Gastroesophageal sphincter (tissue), 4 donors: ENCODE measurements around the gene TMCO4. TPM values are rescaled to one million over a fixed set of nuclear protein-coding genes. Genes with fewer than 3 reads are reported as not detected.

Source experiments
- ATAC-seq: fragments of 150-250 bp; one replicate; pipeline ENCODE4 v1.9.1; 2016; ENCODE audit warnings: mild to moderate bottlenecking, moderate library complexity
- H3K27ac ChIP-seq, 4 donors: fragments of 200-600 bp; sonication (generic) in 3 of 4; 1 replicate in 3 of 4; 2 replicates in 1 of 4; pipeline ENCODE4 v1.5.1; 2016 to 2019
- H3K27me3 ChIP-seq: fragments of 200-600 bp; sonication (generic); one replicate; pipeline ENCODE4 v1.5.1; 2019
- H3K36me3 ChIP-seq, 2 donors: fragments of 200-600 bp; sonication (generic); one replicate each; pipeline ENCODE4 v1.5.1; 2019; ENCODE audit warnings: control low read depth in 1 of 2
- H3K4me1 ChIP-seq, 3 donors: fragments of 200-600 bp; sonication (generic); 1 replicate in 2 of 3; 2 replicates in 1 of 3; pipeline ENCODE4 v1.5.1; 2016 to 2019; ENCODE audit warnings: control low read depth in 2 of 3
- H3K4me3 ChIP-seq, 2 donors: fragments of 200-600 bp; sonication (generic); one replicate each; pipeline ENCODE4 v1.5.1; 2019; ENCODE audit warnings: mild to moderate bottlenecking in 1 of 2, moderate library complexity in 1 of 2
- H3K9me3 ChIP-seq, 3 donors: fragments of 200-600 bp; sonication (generic); one replicate each; pipeline ENCODE4 v1.5.1; 2017 to 2019; ENCODE audit warnings: control low read depth in 2 of 3
- CTCF ChIP-seq, 4 experiments: fragments of 200-600 bp in 2 of 4; fragments of 450-650 bp in 2 of 4; sonication (generic) in 1 of 4; IDR thresholded peaks; one replicate each; pipeline ENCODE4 v1.5.1; 2017 to 2019; ENCODE audit warnings: antibody characterized with exemption in 4 of 4, mild to moderate bottlenecking in 2 of 4, moderate library complexity in 2 of 4
- EP300 ChIP-seq: sonication (generic); formaldehyde crosslinking; IDR thresholded peaks from one replicate; pipeline ENCODE4 v1.6.1; 2017; ENCODE audit warnings: antibody characterized with exemption, mild to moderate bottlenecking
- POLR2A ChIP-seq, 2 donors: fragments of 450-650 bp; IDR thresholded peaks; one replicate each; pipeline ENCODE4 v1.6.1; 2017; ENCODE audit warnings: antibody characterized with exemption in 2 of 2, mild to moderate bottlenecking in 2 of 2, moderate library complexity in 1 of 2
- POLR2AphosphoS5 ChIP-seq: sonication (generic); formaldehyde crosslinking; IDR thresholded peaks from one replicate; pipeline ENCODE4 v1.6.1; 2017; ENCODE audit warnings: antibody characterized with exemption
- WGBS, 2 donors: methylation state at CpG; one replicate each; pipeline ENCODE4 v1.1.5; 2018; ENCODE audit warnings: low coverage in 1 of 2; 5-methylcytosine and 5-hydroxymethylcytosine counted together
- total RNA-seq, 4 donors: library from RNA; depleted of rRNA; stranded (reverse); fragments of >200 nt; gene quantifications; one replicate each; pipeline ENCODE4 v1.1.0, GENCODE V29; 2016

TMCO4 gene
- total RNA-seq, 4 donors from 2014 or later = 18.1 to 36.9 (median 24.5) TPM

- Histone ChIP-seq H3K27ac (peak overlapping the region in 3 of 4 donors; percentile 80 to 87 (median 86)), H3K27me3 (no peaks in the 10 kb centered on the region), H3K4me1 (peaks cover 0 to 48% (median 17%) of the 10 kb centered on the region in 3 donors), H3K4me3 (no peak overlapping the region), H3K36me3 (peaks cover 0 to 57% of the 10 kb centered on the region in 2 donors), H3K9me3 (peaks cover 0 to 4% (median 0%) of the 10 kb centered on the region in 3 donors)
- ATAC-seq = no peak
- 33 to 52% methylated on average over 1 to 5 of the region's 5 CpGs for WGBS, 2 donors
- TF ChIP-seq EP300 (no peak), POLR2A (IDR thresholded peaks at IDR 0.05) (no peak), POLR2AphosphoS5 (no peak), CTCF (IDR thresholded peaks at IDR 0.05) (no peak)
Measured at GRCh38 chr1:19738076-19738475, 61.6 kb downstream of the TMCO4 start.

GRCh38 chr1:19737104-19737825, 62.5 kb downstream of the TMCO4 start:
- peaks cover 0 to 4% (median 0%) of the 10 kb centered on the region in 3 donors for H3K9me3 ChIP-seq
- peaks cover 0 to 60% of the 10 kb centered on the region in 2 donors for H3K36me3 ChIP-seq
- H3K4me1 ChIP-seq = peaks cover 0 to 48% (median 17%) of the 10 kb centered on the region in 3 donors
- no peak for TF ChIP-seq POLR2AphosphoS5
- TF ChIP-seq CTCF (IDR thresholded peaks at IDR 0.05) = peak in 1 of 4 experiments; percentile 29
- 71 to 72% methylated on average over 4 of the region's 9 CpGs for WGBS, 2 donors
- no peak overlapping the region for H3K4me3 ChIP-seq
- no peak for ATAC-seq
- H3K27me3 ChIP-seq = no peaks in the 10 kb centered on the region
- H3K27ac ChIP-seq = peak overlapping the region in 3 of 4 donors; percentile 80 to 87 (median 86)

- peak overlapping the region; percentile 80 to 87 (median 83) for H3K27ac ChIP-seq
- peaks cover 0 to 48% (median 17%) of the 10 kb centered on the region in 3 donors for H3K4me1 ChIP-seq
- ATAC-seq = peak; percentile 93
- 16 to 23% methylated on average over 8 to 10 of the region's 10 CpGs for WGBS, 2 donors
- H3K4me3 ChIP-seq = no peak overlapping the region
- H3K27me3 ChIP-seq = no peaks in the 10 kb centered on the region
- TF ChIP-seq POLR2AphosphoS5 = peak; percentile 81
- TF ChIP-seq EP300 = no peak
- TF ChIP-seq CTCF (IDR thresholded peaks at IDR 0.05) = no peak
- TF ChIP-seq POLR2A (IDR thresholded peaks at IDR 0.05) = no peak
- peaks cover 0 to 4% (median 0%) of the 10 kb centered on the region in 3 donors for H3K9me3 ChIP-seq
- H3K36me3 ChIP-seq = peaks cover 0 to 62% of the 10 kb centered on the region in 2 donors
Measured at GRCh38 chr1:19735440-19736127, 64.1 kb downstream of the TMCO4 start.

- Histone ChIP-seq H3K27me3 (no peaks in the 10 kb centered on the region), H3K4me1 (peaks cover 0 to 48% (median 17%) of the 10 kb centered on the region in 3 donors), H3K9me3 (peaks cover 0 to 10% (median 0%) of the 10 kb centered on the region in 3 donors), H3K4me3 (no peak overlapping the region), H3K36me3 (peaks cover 0 to 65% of the 10 kb centered on the region in 2 donors), H3K27ac (peak overlapping the region; percentile 80 to 87 (median 83))
- ATAC-seq = no peak
- 19% methylated on average over 3 of the region's 8 CpGs for WGBS, 2 donors
- TF ChIP-seq EP300 (no peak), POLR2AphosphoS5 (no peak), POLR2A (IDR thresholded peaks at IDR 0.05) (no peak), CTCF (IDR thresholded peaks at IDR 0.05) (peak in 1 of 4 experiments; percentile 6)
Measured at GRCh38 chr1:19734472-19734999, 65.2 kb downstream of the TMCO4 start.
